Measurements from ENCODE around the gene TNS3. TPM values are rescaled to one million over a fixed set of nuclear protein-coding genes. Genes with fewer than 3 reads are reported as not detected.

The TNS3 gene
- total RNA-seq, 1 experiment from 2014 or later: 38.2 TPM

GRCh38 chr7:47508389-47509380, 73.2 kb downstream of the TNS3 start:
- DNase-seq (ENCODE audit: low read depth): no peak

- DNase-seq (ENCODE audit: low read depth): no peak
These were observed 74.4 kb downstream of the TNS3 start for GRCh38 chr7:47507522-47507921.

GRCh38 chr7:47506382-47507339, 75.2 kb downstream of the TNS3 start:
- DNase-seq (ENCODE audit: low read depth): no peak

- no peak for DNase-seq (ENCODE audit: low read depth)
These were observed 76.5 kb downstream of the TNS3 start for GRCh38 chr7:47505312-47506007.

GRCh38 chr7:47504551-47505311, 77.2 kb downstream of the TNS3 start:
- DNase-seq (ENCODE audit: low read depth): no peak

GRCh38 chr7:47503281-47503680, 78.6 kb downstream of the TNS3 start:
- no peak for DNase-seq (ENCODE audit: low read depth)

GRCh38 chr7:47502240-47502877, 79.6 kb downstream of the TNS3 start:
- DNase-seq (ENCODE audit: low read depth): no peak

GRCh38 chr7:47501406-47501805, 80.5 kb downstream of the TNS3 start:
- DNase-seq (ENCODE audit: low read depth): peak; percentile 22

GRCh38 chr7:47500103-47500563, 81.8 kb downstream of the TNS3 start:
- DNase-seq (ENCODE audit: low read depth): no peak

- DNase-seq (ENCODE audit: low read depth): no peak
These were observed 83.5 kb downstream of the TNS3 start for GRCh38 chr7:47498229-47499056.

- no peak for DNase-seq (ENCODE audit: low read depth)
These were observed 84.4 kb downstream of the TNS3 start for GRCh38 chr7:47497367-47498096.

GRCh38 chr7:47496666-47497065, 85.2 kb downstream of the TNS3 start:
- no peak for DNase-seq (ENCODE audit: low read depth)

- no peak for DNase-seq (ENCODE audit: low read depth)
These were observed 85.8 kb downstream of the TNS3 start for GRCh38 chr7:47496056-47496665.

- DNase-seq (ENCODE audit: low read depth): no peak
These were observed 87.7 kb downstream of the TNS3 start for GRCh38 chr7:47493976-47494911.

- no peak for DNase-seq (ENCODE audit: low read depth)
These were observed 89.1 kb downstream of the TNS3 start for GRCh38 chr7:47492716-47493325.
